H1 (cell line): Measurements from ENCODE around the gene TSPAN9.

ENCODE experiments used
- CBX8 ChIP-seq: fragments of 300-800, 300-1000 bp; sonication (generic); IDR thresholded peaks from 2 replicates; pipeline ENCODE4 v1.7.1; 2016; ENCODE audit warnings: low read depth, low read length, borderline replicate concordance
- CHD2 ChIP-seq: IDR thresholded peaks from 2 replicates; pipeline ENCODE4 v1.6.1; 2012; ENCODE audit warnings: low read length, improper control_type of control experiment
- EZH2 ChIP-seq: fragments of 200-600 bp; sonication (generic); IDR thresholded peaks from 2 replicates; pipeline ENCODE4 v1.7.1; 2012; ENCODE audit warnings: low read depth, mild to moderate bottlenecking, moderate library complexity, low read length, inconsistent platforms; ENCODE audit not compliant: severe bottlenecking
- HDAC6 ChIP-seq: IDR thresholded peaks from one replicate; pipeline ENCODE4 v1.7.1; 2012; ENCODE audit warnings: low read depth, mild to moderate bottlenecking, inconsistent platforms, low read length, moderate library complexity
- NRF1 ChIP-seq: IDR thresholded peaks from 2 replicates; pipeline ENCODE4 v1.6.1; 2011; ENCODE audit warnings: mild to moderate bottlenecking, low read depth, low read length, improper control_type of control experiment
- POLR2A ChIP-seq, 2 experiments: IDR thresholded peaks; 1 replicate in 1 of 2; 2 replicates in 1 of 2; pipeline ENCODE4 v1.6.1; 2011; ENCODE audit warnings: low read depth in 2 of 2, low read length in 2 of 2, mild to moderate bottlenecking in 2 of 2; ENCODE audit errors: control extremely low read depth in 1 of 2
- POLR2AphosphoS5 ChIP-seq: IDR thresholded peaks from 2 replicates; pipeline ENCODE4 v1.6.1; 2011; ENCODE audit warnings: low read depth, low read length
- RXRA ChIP-seq: IDR thresholded peaks from 2 replicates; pipeline ENCODE4 v1.6.1; 2011; ENCODE audit warnings: low read depth, mild to moderate bottlenecking, low read length, moderate library complexity; ENCODE audit not compliant: insufficient read depth
- SIRT6 ChIP-seq: IDR thresholded peaks from one replicate; pipeline ENCODE4 v1.7.1; 2012; ENCODE audit warnings: low read length, inconsistent platforms
- SIX5 ChIP-seq: IDR thresholded peaks from 2 replicates; pipeline ENCODE4 v1.6.1; 2011; ENCODE audit warnings: mild to moderate bottlenecking, low read depth, low read length
- TAF1 ChIP-seq: IDR thresholded peaks from 2 replicates; pipeline ENCODE4 v1.6.1; 2011; ENCODE audit warnings: mild to moderate bottlenecking, low read depth, low read length
- TF ChIP-seq, protein P1 (sequence below), 3 experiments: IDR thresholded peaks; 1 replicate in 2 of 3; 2 replicates in 1 of 3; pipeline versions ENCODE4 v1.5.1 to v1.6.1; 2011; ENCODE audit warnings: low read length in 3 of 3, mild to moderate bottlenecking in 3 of 3, inconsistent platforms in 2 of 3, low read depth in 1 of 3, moderate library complexity in 1 of 3; ENCODE audit not compliant: insufficient read depth in 1 of 3; ENCODE audit errors: control extremely low read depth in 1 of 3

DNA sequence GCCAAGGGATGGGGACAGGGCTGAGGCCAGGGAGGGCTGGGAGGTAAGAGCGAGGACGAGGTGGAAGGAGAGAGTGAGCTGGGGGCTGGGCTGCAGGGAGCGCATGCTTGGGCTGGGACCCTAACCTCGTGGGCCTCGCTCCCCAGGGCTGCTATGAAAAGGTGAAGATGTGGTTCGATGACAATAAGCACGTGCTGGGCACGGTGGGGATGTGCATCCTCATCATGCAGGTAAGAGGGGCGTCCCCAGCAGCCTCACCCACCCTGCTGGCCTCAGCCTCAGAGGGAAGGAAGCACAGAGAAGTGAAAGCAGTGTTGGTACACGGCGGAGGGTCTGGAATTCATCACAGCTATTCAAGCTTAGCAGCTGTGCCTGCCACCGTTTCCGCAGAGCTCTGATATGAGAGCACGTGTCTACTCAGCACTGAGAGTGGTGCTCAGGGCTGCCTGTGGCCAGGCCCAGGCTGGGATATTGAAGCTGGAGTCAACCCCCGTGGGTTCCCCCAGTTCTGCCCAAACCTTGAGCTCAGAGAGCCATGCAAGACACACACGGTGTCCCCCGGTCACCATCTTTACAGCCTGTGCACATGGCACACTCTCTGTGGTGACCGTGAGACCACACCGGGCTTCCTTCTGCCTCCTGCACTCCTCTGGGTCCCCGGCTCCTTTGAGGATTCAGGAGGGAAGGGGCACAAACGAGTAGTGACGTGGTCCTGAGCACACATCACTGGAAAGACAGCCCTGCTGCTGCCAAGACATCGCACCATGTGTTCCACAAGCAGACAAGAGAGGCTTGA is 204.6 kb downstream of the TSPAN9 start:
- no peak for TF ChIP-seq TAF1
- TF ChIP-seq, protein P1, sequence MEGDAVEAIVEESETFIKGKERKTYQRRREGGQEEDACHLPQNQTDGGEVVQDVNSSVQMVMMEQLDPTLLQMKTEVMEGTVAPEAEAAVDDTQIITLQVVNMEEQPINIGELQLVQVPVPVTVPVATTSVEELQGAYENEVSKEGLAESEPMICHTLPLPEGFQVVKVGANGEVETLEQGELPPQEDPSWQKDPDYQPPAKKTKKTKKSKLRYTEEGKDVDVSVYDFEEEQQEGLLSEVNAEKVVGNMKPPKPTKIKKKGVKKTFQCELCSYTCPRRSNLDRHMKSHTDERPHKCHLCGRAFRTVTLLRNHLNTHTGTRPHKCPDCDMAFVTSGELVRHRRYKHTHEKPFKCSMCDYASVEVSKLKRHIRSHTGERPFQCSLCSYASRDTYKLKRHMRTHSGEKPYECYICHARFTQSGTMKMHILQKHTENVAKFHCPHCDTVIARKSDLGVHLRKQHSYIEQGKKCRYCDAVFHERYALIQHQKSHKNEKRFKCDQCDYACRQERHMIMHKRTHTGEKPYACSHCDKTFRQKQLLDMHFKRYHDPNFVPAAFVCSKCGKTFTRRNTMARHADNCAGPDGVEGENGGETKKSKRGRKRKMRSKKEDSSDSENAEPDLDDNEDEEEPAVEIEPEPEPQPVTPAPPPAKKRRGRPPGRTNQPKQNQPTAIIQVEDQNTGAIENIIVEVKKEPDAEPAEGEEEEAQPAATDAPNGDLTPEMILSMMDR (IDR thresholded peaks at IDR 0.05; ENCODE audit: control extremely low read depth in 1 of 3, insufficient read depth in 1 of 3, low read depth in 1 of 3, low read length in 3 of 3): no peak
- TF ChIP-seq EZH2: no peak
- no peak for TF ChIP-seq NRF1
- no peak for TF ChIP-seq RXRA
- no peak for TF ChIP-seq SIX5
- TF ChIP-seq POLR2A (IDR thresholded peaks at IDR 0.05; ENCODE audit: control extremely low read depth in 1 of 2, low read depth in 2 of 2, low read length in 2 of 2): no peak
- no peak for TF ChIP-seq SIRT6
- no peak for TF ChIP-seq POLR2AphosphoS5
- TF ChIP-seq CHD2: no peak
- no peak for TF ChIP-seq CBX8
- no peak for TF ChIP-seq HDAC6
